GOT3 (cell line): Measurements from ENCODE around the gene MTARC2.

Experiments used
- DNase-seq: peaks from one replicate; lab custom pipeline; 2025; ENCODE audit warnings: mixed read lengths; lab: John Stamatoyannopoulos, UW

The MTARC2 gene

GRCh38 chr1:220800262-220800661, 52.1 kb downstream of the MTARC2 start:
- no peak for DNase-seq

GRCh38 chr1:220803401-220804201, 55.5 kb downstream of the MTARC2 start:
- no peak for DNase-seq

- DNase-seq, result no peak
Observed at GRCh38 chr1:220804202-220804586, 56.1 kb downstream of the MTARC2 start.

GRCh38 chr1:220806408-220806807, 58.3 kb downstream of the MTARC2 start:
- DNase-seq, result no peak

GRCh38 chr1:220807726-220808125, 59.6 kb downstream of the MTARC2 start:
- DNase-seq, result no peak

- DNase-seq, result no peak
Observed at GRCh38 chr1:220808345-220809186, 60.4 kb downstream of the MTARC2 start.

- no peak for DNase-seq
Observed at GRCh38 chr1:220809187-220809550, 61.0 kb downstream of the MTARC2 start.

GRCh38 chr1:220809704-220810103, 61.6 kb downstream of the MTARC2 start:
- DNase-seq, result no peak

GRCh38 chr1:220810179-220810653, 62.1 kb downstream of the MTARC2 start:
- DNase-seq, result no peak

GRCh38 chr1:220810963-220811362, 62.8 kb downstream of the MTARC2 start:
- no peak for DNase-seq

GRCh38 chr1:220811695-220812094, 63.6 kb downstream of the MTARC2 start:
- no peak for DNase-seq

GRCh38 chr1:220812308-220812707, 64.2 kb downstream of the MTARC2 start:
- DNase-seq, result no peak

- no peak for DNase-seq
Observed at GRCh38 chr1:220813013-220813412, 64.9 kb downstream of the MTARC2 start.

GRCh38 chr1:220815409-220815808, 67.3 kb downstream of the MTARC2 start:
- DNase-seq, result no peak

- no peak for DNase-seq
Observed at GRCh38 chr1:220817907-220818306, 69.8 kb downstream of the MTARC2 start.

GRCh38 chr1:220818421-220819173, 70.5 kb downstream of the MTARC2 start:
- no peak for DNase-seq

- no peak for DNase-seq
Observed at GRCh38 chr1:220819467-220820026, 71.4 kb downstream of the MTARC2 start.

GRCh38 chr1:220824031-220824989, 76.2 kb downstream of the MTARC2 start:
- DNase-seq, result no peak

GRCh38 chr1:220825819-220826551, 77.9 kb downstream of the MTARC2 start:
- DNase-seq, result no peak

- no peak for DNase-seq
Observed at GRCh38 chr1:220826729-220827128, 78.6 kb downstream of the MTARC2 start.
